Measurements from ENCODE around the gene RGR.

The RGR gene

DNA sequence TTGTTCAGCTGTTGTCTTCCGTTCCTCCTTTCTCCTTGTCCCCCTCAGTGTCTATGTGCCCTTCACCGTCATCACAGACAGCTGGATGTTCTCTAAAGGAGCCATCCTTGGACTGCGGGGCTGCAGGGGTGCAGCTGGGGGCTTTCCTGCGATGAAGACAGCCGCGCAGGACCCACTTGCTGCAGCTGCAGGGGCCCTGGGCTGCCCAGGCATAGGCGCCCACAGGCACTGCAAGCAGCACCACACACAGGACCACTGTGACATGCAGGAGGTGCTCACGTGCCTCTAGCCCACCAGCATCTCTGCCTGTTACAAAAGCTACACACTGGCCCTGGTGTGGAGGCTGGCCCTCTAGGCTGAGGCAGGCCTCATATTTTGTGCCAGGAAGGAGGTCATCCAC lies 22.9 kb upstream of the RGR start:
- no peak for TF ChIP-seq SIN3A (IDR thresholded peaks at IDR 0.05; ENCODE audit: borderline replicate concordance, insufficient read depth, low read length)
- no peak for TF ChIP-seq TAF1 (IDR thresholded peaks at IDR 0.05; ENCODE audit: borderline replicate concordance, insufficient read depth, low read length)
- no peak for TF ChIP-seq FOXP2 (optimal IDR thresholded peaks at IDR 0.05; ENCODE audit: borderline replicate concordance, extremely low read depth, extremely low read length, insufficient read depth)
- no peak for TF ChIP-seq POLR2AphosphoS5 (IDR thresholded peaks at IDR 0.05; ENCODE audit: low read depth, low read length)
- no peak for TF ChIP-seq REST (IDR thresholded peaks at IDR 0.05; ENCODE audit: insufficient read depth in 1 of 2, low read depth in 2 of 2, low read length in 2 of 2)

- peak; percentile 92 to 95 for TF ChIP-seq REST (IDR thresholded peaks at IDR 0.05; ENCODE audit: insufficient read depth in 1 of 2, low read depth in 2 of 2, low read length in 2 of 2)
- TF ChIP-seq TAF1 (IDR thresholded peaks at IDR 0.05; ENCODE audit: borderline replicate concordance, insufficient read depth, low read length): no peak
These were observed 20.3 kb upstream of the RGR start for GRCh38 chr10:84224411-84225028.

DNA sequence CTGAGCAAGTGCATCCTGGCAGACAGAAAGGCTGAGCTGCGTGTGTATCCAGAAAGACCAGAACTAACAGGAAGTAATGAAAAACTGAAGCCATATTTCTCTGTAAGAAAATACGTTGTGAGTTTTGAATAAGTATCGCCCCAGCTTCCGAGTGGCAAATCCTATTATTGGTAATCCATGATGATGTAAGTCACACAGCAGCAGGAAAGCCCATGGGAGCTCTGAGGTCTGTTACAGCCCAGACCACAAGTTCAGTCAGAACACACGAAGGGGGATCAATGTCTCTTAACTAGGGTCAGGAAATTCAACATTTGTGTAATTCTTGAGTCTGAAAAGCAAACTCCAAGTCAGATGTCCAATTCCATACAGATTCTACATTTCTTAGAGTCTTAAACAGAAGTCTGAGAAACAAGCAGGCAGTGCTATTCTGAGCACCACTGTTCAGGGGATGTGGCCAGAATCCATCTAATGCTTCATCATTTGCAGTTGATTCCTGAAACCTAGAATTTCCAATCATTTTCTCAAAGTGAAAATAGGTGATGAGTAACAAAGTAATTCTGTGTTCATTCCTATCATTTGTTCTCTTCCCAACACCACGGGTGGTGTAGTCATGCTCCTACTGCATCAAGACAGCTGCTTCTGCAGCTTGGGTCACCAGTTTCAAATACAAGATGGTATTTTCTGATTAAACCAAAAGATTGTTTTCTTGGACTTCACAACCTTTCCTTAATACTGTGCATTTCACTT lies 19.3 kb upstream of the RGR start, which contains the start of gene LRIT2:
Gene LRIT2, minus strand, starts transcription at position 118 of the 747 bp plus-strand sequence. Its CDS starts 24 bp downstream, at position 94.
- TF ChIP-seq POLR2AphosphoS5 (IDR thresholded peaks at IDR 0.05; ENCODE audit: low read depth, low read length): no peak

GRCh38 chr10:84226616-84227015 lies 18.2 kb upstream of the RGR start:
- TF ChIP-seq TAF1 (IDR thresholded peaks at IDR 0.05; ENCODE audit: borderline replicate concordance, insufficient read depth, low read length) (no peak), SIN3A (IDR thresholded peaks at IDR 0.05; ENCODE audit: borderline replicate concordance, insufficient read depth, low read length) (no peak), FOXP2 (optimal IDR thresholded peaks at IDR 0.05; ENCODE audit: borderline replicate concordance, extremely low read depth, extremely low read length, insufficient read depth) (no peak), REST (IDR thresholded peaks at IDR 0.05; ENCODE audit: insufficient read depth in 1 of 2, low read depth in 2 of 2, low read length in 2 of 2) (no peak), POLR2AphosphoS5 (IDR thresholded peaks at IDR 0.05; ENCODE audit: low read depth, low read length) (no peak)

DNA sequence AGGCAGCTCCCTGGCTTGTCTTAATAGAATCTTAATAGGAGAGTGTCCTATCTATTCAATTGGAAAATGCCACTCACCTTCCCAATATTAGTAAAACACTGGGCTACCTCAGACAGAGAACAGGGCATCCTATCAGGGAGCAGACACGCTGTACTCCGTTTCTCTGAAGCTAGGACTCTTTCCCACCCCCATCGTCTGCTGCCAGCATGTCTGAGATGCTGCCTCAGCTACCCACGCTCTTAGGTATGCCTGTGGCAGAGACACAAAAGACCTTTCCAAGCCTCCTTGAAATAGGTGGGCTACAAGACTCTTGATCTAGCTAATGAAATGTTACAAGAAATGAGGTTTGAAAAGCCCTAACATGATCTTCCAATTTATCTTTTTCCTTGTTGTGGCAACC lies 17.0 kb upstream of the RGR start:
- TF ChIP-seq REST (IDR thresholded peaks at IDR 0.05; ENCODE audit: insufficient read depth in 1 of 2, low read depth in 2 of 2, low read length in 2 of 2): no peak

Measured in PFSK-1 (cell line).